Endothelial cell of umbilical vein (primary cell): Measurements from ENCODE around the gene KCTD19. TPM values are rescaled to one million over a fixed set of nuclear protein-coding genes. Genes with fewer than 3 reads are reported as not detected.
A peak's percentile ranks its signal among the peaks of the same experiment; 100 is the strongest.

Experiments
- BruUV-seq: library from RNA; stranded (reverse); fragments of 400-500 nt; replicated peaks from 2 replicates; lab custom pipeline; 2021; lab: Mats Ljungman, UMichigan
- CTCF ChIA-PET: fragments of 300-600, 350-600 bp; sonication (Branson Sonifier 250); formaldehyde crosslinking; loops from one replicate; lab custom pipeline; 2021; ENCODE audit warnings: antibody characterized with exemption, inconsistent platforms; lab: Charles Lee
- POLR2A ChIA-PET: fragments of 300-600, 350-600 bp; sonication (Branson Sonifier 250); formaldehyde crosslinking; loops from one replicate; lab custom pipeline; 2021; ENCODE audit warnings: antibody characterized with exemption, inconsistent platforms; lab: Charles Lee
- DNase-seq: peaks from one replicate; pipeline ENCODE4 v3.0.0-alpha.2; 2011; ENCODE audit warnings: low read depth, low spot score
- FAIRE-seq: peaks from 2 replicates; lab custom pipeline; 2011; peaks lifted over from hg19 to GRCh38; lab: Jason Lieb, UNC
- H2AFZ ChIP-seq: 2 replicates; pipeline ENCODE4 v1.6.0; 2012; ENCODE audit warnings: low read depth, low read length, control low read depth, inconsistent platforms
- H3K27ac ChIP-seq: 2 replicates; pipeline ENCODE4 v1.5.1; 2011; ENCODE audit warnings: low read depth, mild to moderate bottlenecking, control low read depth, low read length, moderate library complexity; ENCODE audit not compliant: insufficient read depth
- H3K27me3 ChIP-seq, 2 experiments: 2 replicates each; pipeline versions ENCODE4 v1.6.0 to v1.6.1; 2011; ENCODE audit warnings: low read length in 2 of 2, mixed read lengths in 1 of 2; ENCODE audit not compliant: control insufficient read depth in 2 of 2, insufficient read depth in 2 of 2
- H3K36me3 ChIP-seq, 2 experiments: 2 replicates in 1 of 2; 3 replicates in 1 of 2; pipeline ENCODE4 v1.5.1; 2011; ENCODE audit warnings: low read length in 2 of 2, mild to moderate bottlenecking in 1 of 2, moderate library complexity in 1 of 2; ENCODE audit not compliant: control insufficient read depth in 2 of 2, insufficient read depth in 2 of 2; ENCODE audit errors: extremely low read depth in 1 of 2
- H3K4me1 ChIP-seq: 3 replicates; pipeline ENCODE4 v1.5.1; 2011; ENCODE audit warnings: mild to moderate bottlenecking, low read length; ENCODE audit not compliant: control insufficient read depth, insufficient read depth; ENCODE audit errors: extremely low read depth
- H3K4me2 ChIP-seq: 2 replicates; pipeline ENCODE4 v1.6.1; 2011; ENCODE audit warnings: low read length, control low read depth, mixed read lengths; ENCODE audit not compliant: insufficient read depth
- H3K4me3 ChIP-seq, 3 experiments: fragments of 200-600 bp in 1 of 3; sonication (generic), shearing (Covaris generic) in 1 of 3; replicated peaks in 1 of 3; 2 replicates each; pipeline ENCODE4 v1.5.1; 2011 to 2016; ENCODE audit warnings: control low read depth in 3 of 3, low read length in 3 of 3, mild to moderate bottlenecking in 2 of 3, inconsistent platforms in 1 of 3, low read depth in 1 of 3, moderate library complexity in 1 of 3; ENCODE audit not compliant: insufficient read depth in 1 of 3
- H3K79me2 ChIP-seq: 2 replicates; pipeline ENCODE4 v1.6.0; 2012; ENCODE audit warnings: low read length, inconsistent platforms; ENCODE audit not compliant: control insufficient read depth, insufficient read depth
- H3K9ac ChIP-seq: replicated peaks from 2 replicates; pipeline ENCODE3; 2011; ENCODE audit warnings: low read length, control low read depth; ENCODE audit not compliant: insufficient read depth; ENCODE audit errors: extremely low read depth
- H3K9me1 ChIP-seq: replicated peaks from 3 replicates; pipeline ENCODE4 v1.6.0; 2011; ENCODE audit warnings: mild to moderate bottlenecking, low read length; ENCODE audit not compliant: control insufficient read depth, insufficient read depth; ENCODE audit errors: extremely low read depth
- H3K9me3 ChIP-seq: replicated peaks from 2 replicates; pipeline ENCODE4 v1.5.1; 2012; ENCODE audit warnings: low read length, inconsistent platforms; ENCODE audit not compliant: control insufficient read depth, insufficient read depth
- H4K20me1 ChIP-seq: replicated peaks from 2 replicates; pipeline ENCODE3; 2011; ENCODE audit warnings: mild to moderate bottlenecking, low read length; ENCODE audit not compliant: control insufficient read depth, insufficient read depth; ENCODE audit errors: extremely low read depth
- CTCF ChIP-seq, 2 donors: IDR thresholded peaks; 1 replicate in 1 of 2; 2 replicates in 1 of 2; pipeline ENCODE4 v1.5.1; 2011; ENCODE audit warnings: low read length in 2 of 2, mild to moderate bottlenecking in 2 of 2, moderate library complexity in 2 of 2, control low read depth in 1 of 2, inconsistent platforms in 1 of 2, low read depth in 1 of 2; ENCODE audit not compliant: insufficient read depth in 1 of 2; ENCODE audit errors: extremely low read depth in 1 of 2
- EZH2 ChIP-seq: IDR thresholded peaks from 2 replicates; pipeline ENCODE4 v1.6.1; 2012; ENCODE audit warnings: borderline replicate concordance, low read depth, mild to moderate bottlenecking, moderate library complexity, low read length, inconsistent platforms; ENCODE audit not compliant: severe bottlenecking
- FOS ChIP-seq: IDR thresholded peaks from 2 replicates; pipeline ENCODE4 v1.6.1; 2011; ENCODE audit warnings: mild to moderate bottlenecking, low read length, moderate library complexity, borderline replicate concordance; ENCODE audit not compliant: insufficient read depth
- GATA2 ChIP-seq: IDR thresholded peaks from 2 replicates; pipeline ENCODE4 v1.7.0; 2011; ENCODE audit warnings: low read depth, mild to moderate bottlenecking, moderate library complexity, mixed read lengths, low read length; ENCODE audit not compliant: insufficient read length, insufficient read depth
- JUN ChIP-seq: IDR thresholded peaks from 2 replicates; pipeline ENCODE4 v1.6.1; 2011; ENCODE audit warnings: borderline replicate concordance, low read depth; ENCODE audit not compliant: insufficient read length, insufficient read depth
- MYC ChIP-seq: IDR thresholded peaks from one replicate; pipeline ENCODE4 v1.6.1; 2011; ENCODE audit warnings: mild to moderate bottlenecking, low read depth, low read length
- POLR2A ChIP-seq: IDR thresholded peaks from 2 replicates; pipeline ENCODE4 v1.6.1; 2012; ENCODE audit warnings: low read depth, mild to moderate bottlenecking, control low read depth, low read length
- POLR2AphosphoS5 ChIP-seq: IDR thresholded peaks from 2 replicates; pipeline ENCODE4 v1.6.1; 2012; ENCODE audit warnings: low read depth, mild to moderate bottlenecking, control low read depth, low read length, moderate library complexity; ENCODE audit not compliant: insufficient read depth
- dilution Hi-C: fragments of 300-500 bp; cut with MboI; formaldehyde crosslinking; loops from one replicate; pipeline ENCODE4 v1.15.0; 2019; ENCODE audit warnings: low sequenced_read_pairs; ENCODE audit not compliant: extremely low pct_ligation_motif_present
- intact Hi-C: fragments of 100-400 bp; cut with micrococcal nuclease; formaldehyde crosslinking; loops from one replicate; pipeline ENCODE4 v1.10.0; 2022
- polyA plus RNA-seq, 4 experiments: library from polyadenylated mRNA; depleted of rRNA in 3 of 4; stranded (reverse) in 3 of 4; unstranded in 1 of 4; fragments of >200 nt; gene quantifications; 2 replicates each; pipeline versions ENCODE4 v1.2.1 to v1.2.3, GENCODE V29; 2011 to 2012; ENCODE audit warnings: missing spikeins in 1 of 4
- total RNA-seq: library from RNA; stranded (reverse); gene quantifications from 2 replicates; pipeline ENCODE4 v1.2.3, GENCODE V29; 2021
- TF ChIP-seq, protein P1 (sequence below): IDR thresholded peaks from 2 replicates; pipeline ENCODE4 v1.6.1; 2011; ENCODE audit not compliant: insufficient read depth, insufficient read length

Gene KCTD19
- total and polyA plus RNA-seq, 2 donors (not counting 3 experiments of a cell fraction or from before 2014, with no cell fraction given) = 0.21 to 0.44 TPM

- H3K79me2 ChIP-seq = peaks cover 51% of the 10 kb centered on the region
- dilution Hi-C loops (no loop called here), intact Hi-C loops (no loop called here)
- TF ChIP-seq MYC (no peak), GATA2 (no peak), JUN (no peak), POLR2A (no peak), POLR2AphosphoS5 (no peak), CTCF (IDR thresholded peaks at IDR 0.05; ENCODE audit: extremely low read depth in 1 of 2, insufficient read depth in 1 of 2, low read depth in 1 of 2, low read length in 2 of 2) (no peak), EZH2 (no peak), FOS (no peak)
- TF ChIP-seq, protein P1, sequence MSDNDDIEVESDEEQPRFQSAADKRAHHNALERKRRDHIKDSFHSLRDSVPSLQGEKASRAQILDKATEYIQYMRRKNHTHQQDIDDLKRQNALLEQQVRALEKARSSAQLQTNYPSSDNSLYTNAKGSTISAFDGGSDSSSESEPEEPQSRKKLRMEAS = no peak
- H4K20me1 ChIP-seq = no peaks in the 10 kb centered on the region
- no peaks in the 10 kb centered on the region for H3K27me3 ChIP-seq
- H3K27ac ChIP-seq = peak overlapping the region; percentile 88
- H3K9me1 ChIP-seq = no peaks in the 10 kb centered on the region
- FAIRE-seq (peak; percentile 63), DNase-seq (no peak)
- peak overlapping the region; percentile 49 for H3K9ac ChIP-seq
- H3K36me3 ChIP-seq = peaks cover 0 to 15% of the 10 kb centered on the region in 2 experiments
- peak overlapping the region; percentile 56 for H3K4me2 ChIP-seq
- BruUV-seq = no TSS peak
- CTCF ChIA-PET = interaction anchor here (1.0 to 2.0 kb wide), 9 partner anchors 17 to 156 kb away, joined by 3 to 10 read pairs (median 6); partner anchors contain the start of gene TMEM208
- peaks cover 60% of the 10 kb centered on the region for H3K4me1 ChIP-seq
- H2AFZ ChIP-seq = no peak overlapping the region
- H3K9me3 ChIP-seq = no peaks in the 10 kb centered on the region
- POLR2A ChIA-PET = interaction anchor here (1.9 kb wide), 1 partner anchor 27 kb away, joined by 6 read pairs; no protein-coding TSS in a partner anchor
- H3K4me3 ChIP-seq = no peak overlapping the region
These were observed 83.1 kb downstream of the KCTD19 start for GRCh38 chr16:67243481-67243880.
